Measurements from ENCODE around the gene PCDHA1. TPM values are rescaled to one million over a fixed set of nuclear protein-coding genes. Genes with fewer than 3 reads are reported as not detected.
A peak's percentile ranks its signal among the peaks of the same experiment; 100 is the strongest.

PCDHA1 gene
- total and polyA plus RNA-seq, 2 experiments from 2014 or later = 0.81 to 1.6 TPM

DNA sequence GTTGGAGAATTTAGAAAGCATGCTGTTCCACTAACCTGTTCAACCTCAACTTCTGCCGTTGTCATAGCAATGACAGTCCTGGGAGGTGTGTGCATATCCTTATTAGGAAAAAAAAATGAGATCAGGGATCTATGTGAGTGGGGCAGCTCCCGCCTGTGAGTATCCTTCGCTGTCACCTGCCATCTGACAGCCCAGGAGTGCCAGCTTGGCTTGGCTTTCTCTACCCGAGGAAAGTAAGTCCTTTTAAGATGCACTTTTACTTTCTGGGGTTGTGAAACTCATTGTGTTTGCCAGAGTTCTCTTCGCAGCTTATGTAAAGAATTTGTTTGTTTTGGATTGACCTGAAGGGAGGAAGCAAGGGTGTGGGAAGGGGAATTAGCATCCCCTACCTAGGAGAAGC is 202.2 kb downstream of the PCDHA1 start:
- no peaks in the 10 kb centered on the region for H3K9me2 ChIP-seq (ENCODE audit: insufficient read depth)
- H3K4me2 ChIP-seq = peak overlapping the region; percentile 47
- H4K20me1 ChIP-seq (replicated peaks; ENCODE audit: insufficient read depth) = no peaks in the 10 kb centered on the region
- H3K27me3 ChIP-seq (ENCODE audit: insufficient read depth) = no peaks in the 10 kb centered on the region
- H3K4me3 Mint-ChIP-seq = no peak overlapping the region
- H3K27ac ChIP-seq (ENCODE audit: low read depth) = no peak overlapping the region
- no peak overlapping the region for H3K27ac Mint-ChIP-seq
- H2AFZ ChIP-seq = no peak overlapping the region
- H3K9me3 Mint-ChIP-seq = no peaks in the 10 kb centered on the region
- TF ChIP-seq, protein P1, sequence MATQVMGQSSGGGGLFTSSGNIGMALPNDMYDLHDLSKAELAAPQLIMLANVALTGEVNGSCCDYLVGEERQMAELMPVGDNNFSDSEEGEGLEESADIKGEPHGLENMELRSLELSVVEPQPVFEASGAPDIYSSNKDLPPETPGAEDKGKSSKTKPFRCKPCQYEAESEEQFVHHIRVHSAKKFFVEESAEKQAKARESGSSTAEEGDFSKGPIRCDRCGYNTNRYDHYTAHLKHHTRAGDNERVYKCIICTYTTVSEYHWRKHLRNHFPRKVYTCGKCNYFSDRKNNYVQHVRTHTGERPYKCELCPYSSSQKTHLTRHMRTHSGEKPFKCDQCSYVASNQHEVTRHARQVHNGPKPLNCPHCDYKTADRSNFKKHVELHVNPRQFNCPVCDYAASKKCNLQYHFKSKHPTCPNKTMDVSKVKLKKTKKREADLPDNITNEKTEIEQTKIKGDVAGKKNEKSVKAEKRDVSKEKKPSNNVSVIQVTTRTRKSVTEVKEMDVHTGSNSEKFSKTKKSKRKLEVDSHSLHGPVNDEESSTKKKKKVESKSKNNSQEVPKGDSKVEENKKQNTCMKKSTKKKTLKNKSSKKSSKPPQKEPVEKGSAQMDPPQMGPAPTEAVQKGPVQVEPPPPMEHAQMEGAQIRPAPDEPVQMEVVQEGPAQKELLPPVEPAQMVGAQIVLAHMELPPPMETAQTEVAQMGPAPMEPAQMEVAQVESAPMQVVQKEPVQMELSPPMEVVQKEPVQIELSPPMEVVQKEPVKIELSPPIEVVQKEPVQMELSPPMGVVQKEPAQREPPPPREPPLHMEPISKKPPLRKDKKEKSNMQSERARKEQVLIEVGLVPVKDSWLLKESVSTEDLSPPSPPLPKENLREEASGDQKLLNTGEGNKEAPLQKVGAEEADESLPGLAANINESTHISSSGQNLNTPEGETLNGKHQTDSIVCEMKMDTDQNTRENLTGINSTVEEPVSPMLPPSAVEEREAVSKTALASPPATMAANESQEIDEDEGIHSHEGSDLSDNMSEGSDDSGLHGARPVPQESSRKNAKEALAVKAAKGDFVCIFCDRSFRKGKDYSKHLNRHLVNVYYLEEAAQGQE (IDR thresholded peaks at IDR 0.05; ENCODE audit: unreplicated experiment) = no peak
- TF ChIP-seq, protein P2, sequence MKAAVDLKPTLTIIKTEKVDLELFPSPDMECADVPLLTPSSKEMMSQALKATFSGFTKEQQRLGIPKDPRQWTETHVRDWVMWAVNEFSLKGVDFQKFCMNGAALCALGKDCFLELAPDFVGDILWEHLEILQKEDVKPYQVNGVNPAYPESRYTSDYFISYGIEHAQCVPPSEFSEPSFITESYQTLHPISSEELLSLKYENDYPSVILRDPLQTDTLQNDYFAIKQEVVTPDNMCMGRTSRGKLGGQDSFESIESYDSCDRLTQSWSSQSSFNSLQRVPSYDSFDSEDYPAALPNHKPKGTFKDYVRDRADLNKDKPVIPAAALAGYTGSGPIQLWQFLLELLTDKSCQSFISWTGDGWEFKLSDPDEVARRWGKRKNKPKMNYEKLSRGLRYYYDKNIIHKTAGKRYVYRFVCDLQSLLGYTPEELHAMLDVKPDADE (IDR thresholded peaks at IDR 0.05) = no peak
- TF ChIP-seq ZNF462 (CRISPR knock-in tag; IDR thresholded peaks at IDR 0.05) = no peak
- no peak for TF ChIP-seq JUNB (IDR thresholded peaks at IDR 0.05; ENCODE audit: unreplicated experiment)
- no peak for TF ChIP-seq POLR2AphosphoS5 (IDR thresholded peaks at IDR 0.05; ENCODE audit: low read depth)
- TF ChIP-seq STAT1 (IDR thresholded peaks at IDR 0.05; ENCODE audit: unreplicated experiment) = no peak
- TF ChIP-seq NANOG (IDR thresholded peaks at IDR 0.05; ENCODE audit: borderline replicate concordance) = no peak
- no peak for TF ChIP-seq CREB1 (CRISPR knock-in tag; IDR thresholded peaks at IDR 0.05; ENCODE audit: low read depth)
- TF ChIP-seq ZNF331 (CRISPR knock-in tag; IDR thresholded peaks at IDR 0.05; ENCODE audit: low read depth) = no peak
- TF ChIP-seq EZH2 (IDR thresholded peaks at IDR 0.05; ENCODE audit: low read depth, unreplicated experiment) = no peak
- no peak for TF ChIP-seq CTCF (conservative IDR thresholded peaks at IDR 0.05; ENCODE audit: low read depth in 2 of 2)
- TF ChIP-seq ZNF114 (CRISPR knock-in tag; IDR thresholded peaks at IDR 0.05) = no peak
- TF ChIP-seq EZH2phosphoT487 (IDR thresholded peaks at IDR 0.05; ENCODE audit: unreplicated experiment) = no peak
- H3K36me3 Mint-ChIP-seq (ENCODE audit: low read depth) = no peaks in the 10 kb centered on the region
- ATAC-seq (no peak; the same call in 2 of the 3 replicates), DNase-seq (ENCODE audit: low spot score) (peak; percentile 35)
- no peaks in the 10 kb centered on the region for H3K79me2 ChIP-seq (replicated peaks; ENCODE audit: insufficient read depth)
- H3K4me1 Mint-ChIP-seq = peaks cover 51% of the 10 kb centered on the region
- H3K4me3 ChIP-seq = no peak overlapping the region
- H3K4me1 ChIP-seq (ENCODE audit: insufficient read depth) = peaks cover 54% of the 10 kb centered on the region
- no peaks in the 10 kb centered on the region for H3K36me3 ChIP-seq (ENCODE audit: insufficient read depth)
- H3F3A ChIP-seq (replicated peaks; ENCODE audit: low read depth) = peaks cover 10% of the 10 kb centered on the region
- peaks cover 8% of the 10 kb centered on the region for H3K27me3 Mint-ChIP-seq (ENCODE audit: insufficient read depth, low read depth, poor library complexity)
